ENCODE measurements around the gene SHISA6.

GRCh38 chr17:11292491-11292890 is 51.5 kb downstream of the SHISA6 start:
- TF ChIP-seq POLR2A (IDR thresholded peaks at IDR 0.05) (no peak), CTCF (IDR thresholded peaks at IDR 0.05) (no peak)
